OCI-LY3 (cell line): ENCODE measurements around the gene LIG1.

Experiments used
- H2AFZ ChIP-seq: fragments of 200-600, 300-600 bp; shearing (Covaris generic); 2 replicates; pipeline ENCODE4 v1.6.0; 2014; ENCODE audit warnings: antibody characterized with exemption, low read depth, low read length
- H3K27ac ChIP-seq: fragments of 200-600, 300-600 bp; sonication (generic); 2 replicates; pipeline ENCODE4 v1.5.1; 2014; ENCODE audit warnings: mild to moderate bottlenecking, low read length, moderate library complexity, mixed read lengths
- H3K27me3 ChIP-seq: fragments of 200-600, 300-600 bp; sonication (generic); 2 replicates; pipeline ENCODE4 v1.6.1; 2014; ENCODE audit warnings: low read depth, low read length, mixed read lengths
- H3K36me3 ChIP-seq: fragments of 200-600, 300-600 bp; sonication (generic); replicated peaks from 2 replicates; pipeline ENCODE3; 2014; ENCODE audit warnings: low read depth, low read length, mixed read lengths
- H3K4me1 ChIP-seq: fragments of 300-600, 200-600 bp; sonication (generic); 2 replicates; pipeline ENCODE4 v1.6.1; 2014; ENCODE audit warnings: low read length, mixed read lengths
- H3K4me2 ChIP-seq: fragments of 200-600, 300-600 bp; sonication (generic); 2 replicates; pipeline ENCODE4 v1.6.1; 2014; ENCODE audit warnings: low read length, mixed read lengths
- H3K4me3 ChIP-seq: fragments of 300-600, 200-600 bp; sonication (generic); 2 replicates; pipeline ENCODE4 v1.5.1; 2014; ENCODE audit warnings: antibody characterized with exemption, mild to moderate bottlenecking, low read length, moderate library complexity
- H3K79me2 ChIP-seq: fragments of 300-600, 200-600 bp; shearing (Covaris generic); 2 replicates; pipeline ENCODE4 v1.6.1; 2014; ENCODE audit warnings: mild to moderate bottlenecking, low read length, mixed read lengths
- H3K9ac ChIP-seq: fragments of 300-600, 200-600 bp; shearing (Covaris generic); 2 replicates; pipeline ENCODE4 v1.6.0; 2014; ENCODE audit warnings: mild to moderate bottlenecking, low read length, moderate library complexity
- H3K9me3 ChIP-seq: fragments of 200-600, 300-600 bp; shearing (Covaris generic); 2 replicates; pipeline ENCODE4 v1.6.1; 2014; ENCODE audit warnings: low read length, mixed read lengths; ENCODE audit not compliant: insufficient read depth
- H4K20me1 ChIP-seq: fragments of 200-600, 300-600 bp; sonication (generic); 2 replicates; pipeline ENCODE4 v1.6.1; 2016; ENCODE audit warnings: low read length, mixed read lengths; ENCODE audit not compliant: insufficient read depth
- CTCF ChIP-seq: fragments of 200-600, 300-600 bp; sonication (generic); IDR thresholded peaks from 2 replicates; pipeline ENCODE4 v1.5.1; 2014; ENCODE audit warnings: antibody characterized with exemption, low read length, low read depth
- EZH2phosphoT487 ChIP-seq: fragments of 200-600 bp; shearing (Covaris generic); IDR thresholded peaks from 2 replicates; pipeline ENCODE4 v1.6.1; 2018; ENCODE audit warnings: antibody characterized with exemption, mixed run types, low read depth

The LIG1 gene

GRCh38 chr19:48194041-48194843 lies 24.1 kb upstream of the LIG1 start:
- Histone ChIP-seq H3K36me3 (peaks cover 3% of the 10 kb centered on the region), H2AFZ (no peak overlapping the region), H3K4me2 (no peak overlapping the region), H4K20me1 (no peaks in the 10 kb centered on the region), H3K4me1 (peaks cover 13% of the 10 kb centered on the region), H3K27me3 (no peaks in the 10 kb centered on the region), H3K9ac (no peak overlapping the region), H3K27ac (no peak overlapping the region), H3K9me3 (no peaks in the 10 kb centered on the region), H3K4me3 (no peak overlapping the region), H3K79me2 (no peaks in the 10 kb centered on the region)
- no peak for TF ChIP-seq EZH2phosphoT487
- peak; percentile 44 for TF ChIP-seq CTCF

GRCh38 chr19:48192750-48193149 lies 22.6 kb upstream of the LIG1 start:
- Histone ChIP-seq H3K79me2 (no peaks in the 10 kb centered on the region), H3K4me2 (no peak overlapping the region), H3K4me3 (no peak overlapping the region), H4K20me1 (no peaks in the 10 kb centered on the region), H3K9ac (no peak overlapping the region), H3K9me3 (peaks cover 2% of the 10 kb centered on the region; the same call in 1 of the 2 replicates), H3K27me3 (no peaks in the 10 kb centered on the region), H3K4me1 (peaks cover 13% of the 10 kb centered on the region), H3K27ac (no peak overlapping the region), H3K36me3 (peaks cover 9% of the 10 kb centered on the region), H2AFZ (no peak overlapping the region)
- TF ChIP-seq CTCF (no peak), EZH2phosphoT487 (no peak)

GRCh38 chr19:48190885-48191284 lies 20.7 kb upstream of the LIG1 start:
- Histone ChIP-seq H3K9ac (no peak overlapping the region), H3K79me2 (no peaks in the 10 kb centered on the region), H3K36me3 (peaks cover 9% of the 10 kb centered on the region), H2AFZ (no peak overlapping the region), H3K9me3 (peaks cover 2% of the 10 kb centered on the region; the same call in 1 of the 2 replicates), H3K4me1 (peaks cover 25% of the 10 kb centered on the region), H3K4me3 (peak overlapping the region; percentile 5; the same call in 1 of the 2 replicates), H3K4me2 (peak overlapping the region; percentile 50; the same call in 1 of the 2 replicates), H4K20me1 (no peaks in the 10 kb centered on the region), H3K27ac (0 out of 2 replicates have a peak overlapping the region, but pooled peaks have one; percentile 5), H3K27me3 (no peaks in the 10 kb centered on the region)
- TF ChIP-seq EZH2phosphoT487 (no peak), CTCF (no peak)

- Histone ChIP-seq H3K4me3 (peak overlapping the region; percentile 5; the same call in 1 of the 2 replicates), H3K79me2 (no peaks in the 10 kb centered on the region), H3K27me3 (no peaks in the 10 kb centered on the region), H2AFZ (no peak overlapping the region), H3K4me1 (peaks cover 30% of the 10 kb centered on the region), H3K9me3 (peaks cover 2% of the 10 kb centered on the region; the same call in 1 of the 2 replicates), H3K36me3 (peaks cover 9% of the 10 kb centered on the region), H3K4me2 (peak overlapping the region; percentile 50), H3K9ac (no peak overlapping the region), H4K20me1 (no peaks in the 10 kb centered on the region), H3K27ac (0 out of 2 replicates have a peak overlapping the region, but pooled peaks have one; percentile 5)
- TF ChIP-seq CTCF (peak; percentile 27; the same call in 1 of the 2 replicates), EZH2phosphoT487 (no peak)
Observed at GRCh38 chr19:48190288-48190884, 20.2 kb upstream of the LIG1 start.
